ENCODE data around the gene ARHGAP26. TPM values are rescaled to one million over a fixed set of nuclear protein-coding genes. Genes with fewer than 3 reads are reported as not detected.

Gene ARHGAP26
- total RNA-seq, 1 donor = 1.7 TPM

DNA sequence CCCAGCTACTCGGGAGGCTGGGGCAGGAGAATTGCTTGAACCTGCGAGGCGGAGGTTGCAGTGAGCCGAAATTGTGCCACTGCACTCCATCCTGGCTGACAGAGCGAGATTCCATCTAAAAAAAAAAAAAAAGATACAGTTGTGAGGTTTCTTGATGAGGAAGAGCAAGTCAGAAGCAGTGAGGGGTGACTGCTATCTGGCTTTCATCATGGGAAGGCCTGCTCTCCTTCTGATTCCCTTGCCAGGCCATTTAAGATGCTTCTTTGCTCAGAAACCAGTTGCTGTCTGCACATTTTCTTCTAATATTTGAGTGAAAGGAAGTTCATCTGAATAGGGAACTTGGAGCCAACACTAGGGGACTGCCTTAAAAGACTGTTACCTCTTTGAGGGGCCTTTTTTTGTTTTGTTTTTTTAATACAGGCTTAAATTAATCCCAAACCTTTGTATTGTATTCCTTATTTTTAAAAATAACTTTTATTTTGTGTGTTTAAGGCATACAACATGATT is 201.9 kb downstream of the ARHGAP26 start:
- no peak for DNase-seq (ENCODE audit: low read depth)
- TF ChIP-seq CTCF (IDR thresholded peaks at IDR 0.05; ENCODE audit: insufficient read depth, low read depth, low read length) = no peak
- H3K4me3 ChIP-seq (ENCODE audit: low read depth, low read length) = no peak overlapping the region

- no peak for TF ChIP-seq CTCF (IDR thresholded peaks at IDR 0.05; ENCODE audit: insufficient read depth, low read depth, low read length)
- DNase-seq (ENCODE audit: low read depth) = no peak
- no peak overlapping the region for H3K4me3 ChIP-seq (ENCODE audit: low read depth, low read length)
Measured at GRCh38 chr5:142973932-142974331, 203.8 kb downstream of the ARHGAP26 start.

DNA sequence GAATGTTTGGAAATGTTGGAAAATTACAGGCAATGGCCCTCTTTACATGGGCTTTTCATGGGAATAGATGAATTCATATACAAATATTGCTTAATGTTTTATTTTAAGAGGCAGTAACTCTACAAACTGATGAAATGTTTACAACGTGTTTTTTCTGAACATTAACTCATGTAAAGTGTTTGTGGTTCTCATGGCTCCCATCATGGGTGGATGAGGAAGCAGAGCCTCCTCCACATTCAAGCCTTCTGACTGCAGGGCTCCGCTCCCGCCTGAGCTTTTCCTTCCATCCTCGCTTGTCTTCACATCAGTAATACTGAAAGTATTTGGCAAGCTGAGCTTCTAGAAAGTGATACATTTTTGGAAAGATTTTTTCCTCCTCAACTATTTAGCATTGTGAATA is 204.2 kb downstream of the ARHGAP26 start:
- H3K4me3 ChIP-seq (ENCODE audit: low read depth, low read length) = no peak overlapping the region
- no peak for TF ChIP-seq CTCF (IDR thresholded peaks at IDR 0.05; ENCODE audit: insufficient read depth, low read depth, low read length)
- peak; percentile 21 for DNase-seq (ENCODE audit: low read depth)

DNA sequence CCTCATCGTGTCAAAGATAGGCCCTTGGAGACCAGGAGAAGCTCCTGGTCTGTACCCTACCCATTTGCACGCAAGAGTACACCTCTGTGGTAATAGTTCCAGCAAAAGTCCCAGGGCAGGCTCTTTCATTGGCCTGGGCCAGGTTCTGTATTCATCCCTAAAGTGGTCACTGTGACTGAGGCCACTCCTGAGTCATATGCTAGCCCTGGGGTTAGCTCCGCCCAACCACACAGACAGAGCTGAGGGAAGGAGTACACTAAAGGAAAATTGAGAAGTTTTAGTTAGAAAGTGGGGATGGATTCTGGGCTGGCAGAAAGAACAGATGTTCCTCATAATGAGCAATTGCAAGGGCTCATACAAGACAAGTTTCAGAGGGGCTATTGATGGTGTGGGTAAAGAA is 206.7 kb downstream of the ARHGAP26 start:
- H3K4me3 ChIP-seq (ENCODE audit: low read depth, low read length) = no peak overlapping the region
- no peak for TF ChIP-seq CTCF (IDR thresholded peaks at IDR 0.05; ENCODE audit: insufficient read depth, low read depth, low read length)
- no peak for DNase-seq (ENCODE audit: low read depth)

GRCh38 chr5:142977363-142978051 is 207.3 kb downstream of the ARHGAP26 start:
- H3K4me3 ChIP-seq (ENCODE audit: low read depth, low read length) = no peak overlapping the region
- TF ChIP-seq CTCF (IDR thresholded peaks at IDR 0.05; ENCODE audit: insufficient read depth, low read depth, low read length) = no peak
- peak; percentile 91 for DNase-seq (ENCODE audit: low read depth)

DNA sequence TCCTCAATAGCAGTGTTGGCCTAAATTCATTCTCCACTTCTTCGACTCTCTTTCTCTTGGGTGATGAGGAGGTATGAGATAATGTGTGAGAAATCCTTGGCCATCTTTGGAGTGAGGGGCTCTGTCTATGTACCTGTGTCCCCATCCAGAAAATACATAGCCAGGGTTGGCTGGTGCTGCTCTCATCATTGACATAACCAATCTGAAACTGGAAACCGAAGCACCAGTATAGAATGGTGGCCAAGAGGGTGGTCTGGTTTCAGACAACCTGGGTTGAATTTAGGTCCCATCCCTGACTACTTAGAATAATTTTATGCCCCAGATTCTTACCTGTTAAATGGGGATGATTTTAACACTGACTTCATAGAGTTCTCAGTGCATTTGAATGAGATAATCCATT is 208.1 kb downstream of the ARHGAP26 start:
- H3K4me3 ChIP-seq (ENCODE audit: low read depth, low read length) = no peak overlapping the region
- no peak for DNase-seq (ENCODE audit: low read depth)
- TF ChIP-seq CTCF (IDR thresholded peaks at IDR 0.05; ENCODE audit: insufficient read depth, low read depth, low read length) = no peak

GRCh38 chr5:142978726-142979125 is 208.5 kb downstream of the ARHGAP26 start:
- H3K4me3 ChIP-seq (ENCODE audit: low read depth, low read length) = no peak overlapping the region
- no peak for TF ChIP-seq CTCF (IDR thresholded peaks at IDR 0.05; ENCODE audit: insufficient read depth, low read depth, low read length)
- DNase-seq (ENCODE audit: low read depth) = no peak
